GM21526 (cell line): ENCODE measurements around the gene ATP1A2.
"Not testable (repeated sequence)": the region's sequence is repeated elsewhere in the genome, so short reads cannot be mapped to it uniquely, and the experiment has no call there.

Experiments
- ATAC-seq: cut with Tn5 transposase; IDR thresholded peaks from one replicate; pipeline ENCODE4 v1.9.1; 2021; ENCODE audit warnings: moderate library complexity; ENCODE audit not compliant: unreplicated experiment, low FRiP score

The ATP1A2 gene

GRCh38 chr1:160122978-160123495 lies 7.5 kb downstream of the ATP1A2 start:
- no peak for ATAC-seq

- ATAC-seq: no peak
Observed at GRCh38 chr1:160123726-160124125, 8.2 kb downstream of the ATP1A2 start.

- ATAC-seq: no peak
Observed at GRCh38 chr1:160124705-160125478, 9.3 kb downstream of the ATP1A2 start.

GRCh38 chr1:160125746-160126145 lies 10.2 kb downstream of the ATP1A2 start:
- ATAC-seq: no peak

DNA sequence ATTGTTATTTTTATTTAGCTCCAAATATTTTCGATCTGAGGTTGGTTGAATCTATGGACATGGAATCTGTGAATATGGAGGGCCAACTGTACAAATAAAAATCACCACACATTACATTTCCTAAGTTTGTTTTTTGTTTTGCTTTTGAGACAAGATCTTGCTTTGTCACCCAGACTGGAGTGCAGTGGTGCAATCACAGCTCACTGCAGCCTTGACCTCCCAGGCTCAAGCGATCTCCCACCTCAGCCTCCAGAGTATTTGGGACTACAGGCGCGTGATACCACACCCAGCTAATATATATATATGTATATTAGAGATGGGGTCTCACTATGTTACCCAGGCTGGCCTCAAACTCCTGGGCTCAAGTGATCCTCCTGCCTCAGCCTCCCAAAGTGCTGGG lies 10.8 kb downstream of the ATP1A2 start:
- ATAC-seq: not testable (repeated sequence)

DNA sequence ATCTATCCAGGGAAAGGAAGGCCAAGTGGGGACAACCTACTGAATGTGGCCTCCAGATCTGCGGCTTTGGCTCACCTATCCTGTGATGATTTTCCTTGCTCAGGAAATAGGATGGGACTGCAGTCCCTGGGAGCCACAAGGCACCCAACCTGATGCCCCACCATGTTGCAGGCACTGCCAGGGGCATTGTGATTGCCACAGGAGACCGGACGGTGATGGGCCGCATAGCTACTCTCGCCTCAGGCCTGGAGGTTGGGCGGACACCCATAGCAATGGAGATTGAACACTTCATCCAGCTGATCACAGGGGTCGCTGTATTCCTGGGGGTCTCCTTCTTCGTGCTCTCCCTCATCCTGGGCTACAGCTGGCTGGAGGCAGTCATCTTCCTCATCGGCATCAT lies 11.8 kb downstream of the ATP1A2 start:
- ATAC-seq: no peak

GRCh38 chr1:160127865-160128523 lies 12.4 kb downstream of the ATP1A2 start:
- ATAC-seq: no peak

DNA sequence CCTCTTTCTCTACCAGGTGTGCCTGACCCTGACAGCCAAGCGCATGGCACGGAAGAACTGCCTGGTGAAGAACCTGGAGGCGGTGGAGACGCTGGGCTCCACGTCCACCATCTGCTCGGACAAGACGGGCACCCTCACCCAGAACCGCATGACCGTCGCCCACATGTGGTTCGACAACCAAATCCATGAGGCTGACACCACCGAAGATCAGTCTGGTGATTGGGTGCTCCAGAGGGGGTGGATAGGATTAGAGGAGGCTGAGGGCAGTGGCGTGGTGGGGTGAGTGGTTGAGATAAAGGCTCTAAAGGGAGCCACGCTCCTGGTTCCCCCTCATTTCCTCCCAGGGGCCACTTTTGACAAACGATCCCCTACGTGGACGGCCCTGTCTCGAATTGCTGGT lies 13.1 kb downstream of the ATP1A2 start:
- ATAC-seq: no peak

- ATAC-seq: no peak
Observed at GRCh38 chr1:160129046-160129445, 13.5 kb downstream of the ATP1A2 start.

DNA sequence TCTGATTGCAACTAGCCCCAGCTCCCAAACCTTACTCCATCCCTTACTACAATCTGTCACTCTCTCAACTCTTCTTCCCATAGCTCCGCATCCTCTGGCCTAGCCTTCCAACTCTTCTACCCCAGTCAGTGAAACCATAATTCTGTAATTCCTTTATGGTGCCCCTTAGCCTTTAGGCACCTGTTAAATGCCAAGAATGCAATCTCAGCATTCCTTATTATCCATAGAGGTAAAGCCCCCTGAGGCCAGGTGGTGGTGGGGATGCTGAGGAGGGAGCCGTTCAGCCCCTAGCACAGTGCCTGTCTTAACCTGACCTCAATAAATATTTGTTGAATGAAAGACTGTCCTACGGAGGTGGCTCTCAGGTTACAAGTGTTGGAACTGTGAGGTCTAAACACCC lies 14.0 kb downstream of the ATP1A2 start:
- ATAC-seq: no peak

- ATAC-seq: no peak
Observed at GRCh38 chr1:160129966-160130365, 14.4 kb downstream of the ATP1A2 start.

DNA sequence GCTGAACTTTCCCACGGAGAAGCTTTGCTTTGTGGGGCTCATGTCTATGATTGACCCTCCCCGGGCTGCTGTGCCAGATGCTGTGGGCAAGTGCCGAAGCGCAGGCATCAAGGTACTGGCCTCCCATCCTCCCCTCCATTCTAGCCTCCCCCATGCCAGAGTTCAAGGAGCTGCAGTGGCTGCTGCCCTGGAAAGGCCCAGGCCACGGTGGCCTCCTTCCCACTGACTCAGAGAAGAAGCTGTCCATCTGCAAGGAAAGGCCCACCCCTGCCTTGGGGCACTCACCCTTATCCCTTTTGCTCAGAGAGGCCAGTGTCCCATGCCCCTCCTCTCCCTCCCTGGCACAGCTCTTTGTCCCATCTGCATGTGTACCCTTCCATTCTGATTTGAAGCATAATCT lies 14.9 kb downstream of the ATP1A2 start:
- no peak for ATAC-seq

DNA sequence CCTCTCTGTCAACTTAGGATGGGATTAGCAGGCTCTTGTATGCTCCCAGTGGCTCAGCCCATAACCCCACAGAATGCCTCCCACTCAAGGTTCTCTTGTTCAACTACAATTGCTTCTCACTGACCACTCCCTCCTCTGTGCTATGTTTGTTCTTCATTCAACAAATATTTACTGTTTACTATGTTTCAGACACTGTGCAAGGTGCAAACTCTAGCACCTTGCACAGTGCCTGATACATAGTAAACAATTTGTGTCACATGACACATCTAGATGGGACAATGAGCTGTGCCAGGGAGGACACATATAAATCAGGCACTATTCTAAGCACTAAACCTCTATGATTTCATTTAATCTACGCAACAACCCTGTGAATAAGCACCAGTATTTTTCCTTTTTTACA lies 15.4 kb downstream of the ATP1A2 start:
- ATAC-seq: no peak

- no peak for ATAC-seq
Observed at GRCh38 chr1:160131803-160132565, 16.4 kb downstream of the ATP1A2 start.

GRCh38 chr1:160133990-160134770 lies 18.6 kb downstream of the ATP1A2 start:
- no peak for ATAC-seq

DNA sequence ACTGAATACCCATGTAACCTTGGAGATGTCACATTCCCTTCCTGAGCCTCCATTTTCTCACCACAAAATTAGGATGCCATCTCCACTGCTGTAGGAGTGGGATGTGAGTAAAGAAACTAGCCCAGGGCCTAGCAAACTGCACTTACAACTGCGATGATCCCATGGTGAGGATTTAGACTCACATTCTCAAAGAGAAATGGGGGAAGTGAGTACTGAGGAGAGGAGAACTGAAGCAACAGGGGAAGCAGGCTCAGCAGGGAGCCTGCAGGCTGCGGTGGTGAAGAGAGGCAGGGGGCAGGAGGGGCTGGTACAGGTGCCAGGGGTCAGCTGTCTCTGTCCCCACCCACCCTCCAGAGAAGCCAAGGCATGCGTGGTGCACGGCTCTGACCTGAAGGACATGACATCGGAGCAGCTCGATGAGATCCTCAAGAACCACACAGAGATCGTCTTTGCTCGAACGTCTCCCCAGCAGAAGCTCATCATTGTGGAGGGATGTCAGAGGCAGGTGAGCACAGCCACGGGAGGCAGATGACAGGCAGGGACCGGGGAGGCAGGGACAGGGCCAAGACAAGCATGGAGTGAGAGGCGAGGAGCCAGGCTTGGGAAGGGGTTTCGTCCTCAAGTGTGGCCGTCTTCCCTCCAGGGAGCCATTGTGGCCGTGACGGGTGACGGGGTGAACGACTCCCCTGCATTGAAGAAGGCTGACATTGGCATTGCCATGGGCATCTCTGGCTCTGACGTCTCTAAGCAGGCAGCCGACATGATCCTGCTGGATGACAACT lies 19.4 kb downstream of the ATP1A2 start:
- ATAC-seq: no peak

DNA sequence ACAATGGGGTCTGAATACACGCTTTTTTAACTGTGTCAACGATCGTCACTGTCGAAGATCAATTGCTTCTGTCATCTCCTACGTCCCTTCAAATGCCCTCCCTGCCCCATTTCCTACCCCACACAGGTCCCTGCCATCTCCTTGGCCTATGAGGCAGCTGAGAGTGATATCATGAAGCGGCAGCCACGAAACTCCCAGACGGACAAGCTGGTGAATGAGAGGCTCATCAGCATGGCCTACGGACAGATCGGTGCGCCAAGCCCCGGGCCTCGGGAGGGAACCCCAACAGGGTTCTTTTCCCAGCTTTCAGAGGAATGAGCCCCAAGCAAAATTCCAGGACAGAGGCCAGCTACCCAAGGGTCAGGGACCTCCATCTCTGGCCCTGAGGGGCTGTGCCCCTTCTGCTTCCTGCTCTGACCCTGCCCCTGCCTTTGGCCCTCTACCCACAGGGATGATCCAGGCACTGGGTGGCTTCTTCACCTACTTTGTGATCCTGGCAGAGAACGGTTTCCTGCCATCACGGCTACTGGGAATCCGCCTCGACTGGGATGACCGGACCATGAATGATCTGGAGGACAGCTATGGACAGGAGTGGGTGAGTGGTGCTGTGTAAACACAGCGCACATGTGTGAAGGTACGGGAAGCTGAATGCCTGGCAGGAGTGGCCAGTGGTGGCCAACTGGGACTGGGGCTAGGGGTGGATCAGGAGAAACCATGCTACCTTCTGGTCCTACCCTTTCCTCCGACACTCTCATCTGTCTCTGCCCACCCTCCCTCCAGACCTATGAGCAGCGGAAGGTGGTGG lies 20.8 kb downstream of the ATP1A2 start:
- ATAC-seq: no peak

- ATAC-seq: no peak
Observed at GRCh38 chr1:160136926-160137200, 21.3 kb downstream of the ATP1A2 start.

- no peak for ATAC-seq
Observed at GRCh38 chr1:160137216-160137862, 21.8 kb downstream of the ATP1A2 start.
